Measurements from ENCODE around the gene LGALS3BP. TPM values are rescaled to one million over a fixed set of nuclear protein-coding genes. Genes with fewer than 3 reads are reported as not detected.

Gene LGALS3BP
- total and polyA plus RNA-seq, 2 of the 8 experiments (the other 6 are each of a cell fraction or from before 2014, with no cell fraction given), result 56.1 to 61.6 TPM

DNA sequence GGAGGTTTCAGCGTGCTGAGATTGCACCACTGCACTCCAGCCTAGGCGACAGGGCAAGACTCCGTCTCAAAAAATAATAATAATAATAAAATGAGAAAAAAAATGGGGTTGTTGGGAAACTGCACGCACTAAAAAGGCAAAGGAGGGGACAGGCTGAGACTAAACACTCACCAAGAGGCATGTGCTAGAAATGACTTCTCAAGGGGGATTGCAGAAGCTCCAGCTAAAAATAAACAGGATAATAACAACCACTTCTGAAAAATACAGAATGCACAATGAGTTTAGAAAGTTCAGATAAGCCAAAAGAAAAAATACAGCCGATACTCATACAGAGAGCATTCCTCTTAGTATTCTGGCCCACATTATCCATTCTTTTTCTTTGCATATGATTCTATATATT, 39.5 kb downstream of the LGALS3BP start:
- Histone ChIP-seq H3K56ac (replicated peaks; ENCODE audit: insufficient read length, low read depth, low read length) (no peak overlapping the region), H2BK15ac (ENCODE audit: low read length) (no peak overlapping the region), H3K27ac (ENCODE audit: low read depth, low read length) (no peak overlapping the region), H2BK12ac (ENCODE audit: low read depth, low read length) (no peak overlapping the region), H3K4me1 (replicated peaks in 1 of 4; ENCODE audit: control insufficient read depth in 3 of 4, insufficient read depth in 4 of 4, low read length in 3 of 4) (peaks cover 0 to 4% (median 0%) of the 10 kb centered on the region in 4 experiments; a peak in 2 of 7 replicates), H3K79me1 (ENCODE audit: low read depth, low read length) (no peaks in the 10 kb centered on the region), H3K36me3 (ENCODE audit: control insufficient read depth in 2 of 4, insufficient read depth in 4 of 4, low read length in 3 of 4) (no peaks in the 10 kb centered on the region), H2AK5ac (ENCODE audit: low read depth, low read length) (no peak overlapping the region), H2AFZ (ENCODE audit: low read length) (no peak overlapping the region), H4K5ac (ENCODE audit: insufficient read length, low read depth, low read length) (no peak overlapping the region), H3K4me3 (ENCODE audit: extremely low read depth in 1 of 4, insufficient read depth in 2 of 4, low read depth in 3 of 4, low read length in 4 of 4) (no peak overlapping the region), H4K91ac (replicated peaks; ENCODE audit: insufficient read length, low read length) (no peak overlapping the region), H3K23me2 (ENCODE audit: low read depth, low read length) (no peaks in the 10 kb centered on the region), H3K23ac (ENCODE audit: insufficient read length) (no peak overlapping the region), H3K4ac (replicated peaks; ENCODE audit: insufficient read length, low read depth, low read length) (no peak overlapping the region), H3K18ac (ENCODE audit: extremely low read depth, low read length) (no peak overlapping the region), H3K14ac (ENCODE audit: insufficient read length) (no peak overlapping the region), H2BK5ac (ENCODE audit: low read depth, low read length) (no peak overlapping the region), H2BK120ac (replicated peaks; ENCODE audit: low read depth, low read length) (no peak overlapping the region), H3K27me3 (replicated peaks in 1 of 4; ENCODE audit: control insufficient read depth in 3 of 4, extremely low read depth in 1 of 4, insufficient read depth in 3 of 4, low read length in 3 of 4) (no peaks in the 10 kb centered on the region; a peak in 1 of 7 replicates), H3K79me2 (ENCODE audit: control insufficient read depth in 1 of 2, insufficient read depth in 2 of 2, low read length in 2 of 2) (no peaks in the 10 kb centered on the region), H3K9me3 (ENCODE audit: insufficient read depth in 2 of 2, low read depth in 1 of 2, low read length in 1 of 2) (no peaks in the 10 kb centered on the region), H2BK20ac (ENCODE audit: low read length) (no peak overlapping the region), H4K8ac (ENCODE audit: extremely low read depth, insufficient read depth, low read length) (no peak overlapping the region), H3K9ac (replicated peaks in 1 of 4; ENCODE audit: extremely low read depth in 1 of 4, low read depth in 3 of 4, low read length in 3 of 4) (no peak overlapping the region), H4K20me1 (replicated peaks in 1 of 2; ENCODE audit: control insufficient read depth in 1 of 2, insufficient read depth in 2 of 2, low read length in 2 of 2) (peaks cover 0 to 1% of the 10 kb centered on the region in 2 experiments), H3K4me2 (ENCODE audit: insufficient read depth in 1 of 2, low read depth in 2 of 2, low read length in 2 of 2) (no peak overlapping the region)
- DNase-seq (ENCODE audit: low read depth in 1 of 2, low spot score in 2 of 2) (no peak), FAIRE-seq (no peak)
- ChIA-PET CTCF (ENCODE audit: partially characterized antibody) (interaction anchor here (0.6 to 6.5 kb wide), 3 partner anchors 32 to 148 kb away, joined by 3 to 35 read pairs (median 4); partner anchors contain the start of gene LGALS3BP), POLR2A (ENCODE audit: partially characterized antibody) (interaction anchor here (1.2 kb wide), 1 partner anchor 13 kb away, joined by 3 read pairs; no protein-coding TSS in a partner anchor)
- 88% methylated on average over 5 of the region's 5 CpGs; no CpG with 5 or more reads in 1 of the 2 experiments for WGBS, 2 experiments (ENCODE audit: extremely low coverage in 1 of 2, insufficient coverage in 1 of 2, insufficient read length in 1 of 2, insufficient replicate concordance in 2 of 2, low coverage in 1 of 2, low lambda C conversion rate in 2 of 2, missing lambda C conversion rate in 1 of 2)
- TF ChIP-seq SUZ12 (IDR thresholded peaks at IDR 0.05; ENCODE audit: low read length) (no peak), YY1 (IDR thresholded peaks at IDR 0.05; ENCODE audit: low read depth, low read length) (no peak), JUN (IDR thresholded peaks at IDR 0.05; ENCODE audit: low read depth, low read length) (no peak), HDAC6 (IDR thresholded peaks at IDR 0.05; ENCODE audit: low read depth, low read length) (no peak), SIRT6 (IDR thresholded peaks at IDR 0.05; ENCODE audit: low read length) (no peak), RNF2 (IDR thresholded peaks at IDR 0.05; ENCODE audit: borderline replicate concordance, low read depth, low read length, missing control alignments, poor library complexity, severe bottlenecking) (no peak), CTBP2 (IDR thresholded peaks at IDR 0.05; ENCODE audit: borderline replicate concordance, insufficient read depth, insufficient read length, low read length) (no peak)
- TF ChIP-seq, protein P1, sequence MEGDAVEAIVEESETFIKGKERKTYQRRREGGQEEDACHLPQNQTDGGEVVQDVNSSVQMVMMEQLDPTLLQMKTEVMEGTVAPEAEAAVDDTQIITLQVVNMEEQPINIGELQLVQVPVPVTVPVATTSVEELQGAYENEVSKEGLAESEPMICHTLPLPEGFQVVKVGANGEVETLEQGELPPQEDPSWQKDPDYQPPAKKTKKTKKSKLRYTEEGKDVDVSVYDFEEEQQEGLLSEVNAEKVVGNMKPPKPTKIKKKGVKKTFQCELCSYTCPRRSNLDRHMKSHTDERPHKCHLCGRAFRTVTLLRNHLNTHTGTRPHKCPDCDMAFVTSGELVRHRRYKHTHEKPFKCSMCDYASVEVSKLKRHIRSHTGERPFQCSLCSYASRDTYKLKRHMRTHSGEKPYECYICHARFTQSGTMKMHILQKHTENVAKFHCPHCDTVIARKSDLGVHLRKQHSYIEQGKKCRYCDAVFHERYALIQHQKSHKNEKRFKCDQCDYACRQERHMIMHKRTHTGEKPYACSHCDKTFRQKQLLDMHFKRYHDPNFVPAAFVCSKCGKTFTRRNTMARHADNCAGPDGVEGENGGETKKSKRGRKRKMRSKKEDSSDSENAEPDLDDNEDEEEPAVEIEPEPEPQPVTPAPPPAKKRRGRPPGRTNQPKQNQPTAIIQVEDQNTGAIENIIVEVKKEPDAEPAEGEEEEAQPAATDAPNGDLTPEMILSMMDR (IDR thresholded peaks at IDR 0.05; ENCODE audit: control extremely low read depth in 1 of 3, insufficient read depth in 1 of 3, low read depth in 1 of 3, low read length in 3 of 3), result no peak
- TF ChIP-seq, protein P2, sequence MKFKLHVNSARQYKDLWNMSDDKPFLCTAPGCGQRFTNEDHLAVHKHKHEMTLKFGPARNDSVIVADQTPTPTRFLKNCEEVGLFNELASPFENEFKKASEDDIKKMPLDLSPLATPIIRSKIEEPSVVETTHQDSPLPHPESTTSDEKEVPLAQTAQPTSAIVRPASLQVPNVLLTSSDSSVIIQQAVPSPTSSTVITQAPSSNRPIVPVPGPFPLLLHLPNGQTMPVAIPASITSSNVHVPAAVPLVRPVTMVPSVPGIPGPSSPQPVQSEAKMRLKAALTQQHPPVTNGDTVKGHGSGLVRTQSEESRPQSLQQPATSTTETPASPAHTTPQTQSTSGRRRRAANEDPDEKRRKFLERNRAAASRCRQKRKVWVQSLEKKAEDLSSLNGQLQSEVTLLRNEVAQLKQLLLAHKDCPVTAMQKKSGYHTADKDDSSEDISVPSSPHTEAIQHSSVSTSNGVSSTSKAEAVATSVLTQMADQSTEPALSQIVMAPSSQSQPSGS (IDR thresholded peaks at IDR 0.05; ENCODE audit: low read length), result no peak

Data from H1 (cell line).